Measurements from ENCODE around the gene CLEC1A.

CLEC1A gene

GRCh38 chr12:10132850-10133370 lies 34.1 kb upstream of the CLEC1A start:
- H3K4me3 ChIP-seq (ENCODE audit: control insufficient read depth, low read depth, low read length): no peak overlapping the region
- no peak for DNase-seq (ENCODE audit: low read depth)
- TF ChIP-seq CTCF (conservative IDR thresholded peaks at IDR 0.05; ENCODE audit: control insufficient read depth, insufficient read depth, low read depth, low read length): no peak

DNA sequence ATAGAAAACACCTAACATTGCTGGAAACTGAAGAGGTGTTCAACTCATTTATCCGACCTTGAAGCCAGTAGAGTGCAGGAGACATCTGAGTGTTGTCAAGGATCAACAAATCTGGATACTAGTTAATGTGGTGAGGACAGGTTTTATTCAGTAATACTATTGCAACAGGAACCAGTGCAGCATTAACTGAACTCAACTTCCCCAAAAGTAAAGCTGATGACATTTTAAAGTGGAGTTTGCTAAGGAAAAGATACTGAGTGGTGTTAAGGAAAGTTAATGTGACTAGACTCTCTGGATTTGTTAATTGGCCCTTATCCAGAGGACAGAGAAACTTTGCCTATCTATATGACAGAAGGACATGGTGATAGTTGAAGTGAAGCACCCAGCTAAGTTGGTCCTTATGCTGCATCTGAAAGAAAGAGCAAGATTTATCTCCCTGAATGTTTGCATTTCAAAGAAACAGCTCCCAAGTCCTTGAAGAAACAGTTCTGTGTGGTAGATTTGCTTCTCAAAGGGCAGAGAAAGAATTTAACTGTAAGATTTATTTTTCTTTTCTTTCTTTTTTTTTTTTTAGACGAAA lies 32.4 kb upstream of the CLEC1A start:
- TF ChIP-seq CTCF (conservative IDR thresholded peaks at IDR 0.05; ENCODE audit: control insufficient read depth, insufficient read depth, low read depth, low read length): no peak
- DNase-seq (ENCODE audit: low read depth): no peak
- H3K4me3 ChIP-seq (ENCODE audit: control insufficient read depth, low read depth, low read length): no peak overlapping the region

DNA sequence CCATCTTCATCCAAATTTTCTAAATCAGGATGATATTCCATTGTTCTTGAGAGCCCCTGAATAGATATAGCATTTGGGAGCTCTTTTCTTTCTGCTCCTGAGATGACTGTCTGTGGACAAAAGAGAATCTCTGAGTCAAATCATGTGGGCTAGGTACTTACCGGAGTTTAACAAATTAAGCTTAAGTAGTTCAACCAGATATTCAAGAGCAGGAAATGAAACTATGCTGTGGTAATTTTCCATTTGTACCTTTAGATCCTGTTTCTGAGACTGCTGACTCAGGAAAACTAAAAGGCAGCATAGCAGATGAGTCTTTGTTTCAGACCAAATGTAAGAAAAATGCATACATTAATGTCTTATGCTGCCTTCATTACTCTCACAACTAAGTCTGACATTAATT lies 31.3 kb upstream of the CLEC1A start, which contains the start of gene CLEC7A:
CLEC7A (minus strand) TSS at position 158 of the 400 bp plus-strand sequence; CDS start at position 41, 117 bp downstream.
- no peak within 1 kb of the TSS for H3K4me3 ChIP-seq (ENCODE audit: control insufficient read depth, low read depth, low read length)
- no peak for TF ChIP-seq CTCF (conservative IDR thresholded peaks at IDR 0.05; ENCODE audit: control insufficient read depth, insufficient read depth, low read depth, low read length)
- no peak for DNase-seq (ENCODE audit: low read depth)

DNA sequence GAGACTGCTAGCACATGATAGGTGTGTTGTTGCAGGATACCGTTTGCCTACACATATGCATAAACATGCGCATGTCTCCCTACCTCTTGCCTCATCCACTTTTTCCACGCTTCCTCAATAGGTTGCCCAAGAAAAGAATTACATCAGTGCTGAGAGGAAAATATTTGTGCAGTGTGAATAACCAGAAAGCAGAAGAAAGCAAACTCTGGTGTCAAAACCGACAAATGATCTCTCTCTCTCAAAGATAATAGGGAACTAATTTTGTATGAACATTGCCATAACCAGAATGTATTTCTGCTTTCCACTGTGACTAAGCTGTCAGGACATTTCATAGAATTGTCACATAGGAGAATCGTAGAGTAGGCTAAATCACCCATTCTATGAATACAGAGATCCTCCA lies 29.9 kb upstream of the CLEC1A start:
- no peak overlapping the region for H3K4me3 ChIP-seq (ENCODE audit: control insufficient read depth, low read depth, low read length)
- TF ChIP-seq CTCF (conservative IDR thresholded peaks at IDR 0.05; ENCODE audit: control insufficient read depth, insufficient read depth, low read depth, low read length): no peak
- no peak for DNase-seq (ENCODE audit: low read depth)

- no peak for TF ChIP-seq CTCF (conservative IDR thresholded peaks at IDR 0.05; ENCODE audit: control insufficient read depth, insufficient read depth, low read depth, low read length)
- no peak overlapping the region for H3K4me3 ChIP-seq (ENCODE audit: control insufficient read depth, low read depth, low read length)
- DNase-seq (ENCODE audit: low read depth): no peak
These were observed 27.6 kb upstream of the CLEC1A start for GRCh38 chr12:10126413-10126812.

DNA sequence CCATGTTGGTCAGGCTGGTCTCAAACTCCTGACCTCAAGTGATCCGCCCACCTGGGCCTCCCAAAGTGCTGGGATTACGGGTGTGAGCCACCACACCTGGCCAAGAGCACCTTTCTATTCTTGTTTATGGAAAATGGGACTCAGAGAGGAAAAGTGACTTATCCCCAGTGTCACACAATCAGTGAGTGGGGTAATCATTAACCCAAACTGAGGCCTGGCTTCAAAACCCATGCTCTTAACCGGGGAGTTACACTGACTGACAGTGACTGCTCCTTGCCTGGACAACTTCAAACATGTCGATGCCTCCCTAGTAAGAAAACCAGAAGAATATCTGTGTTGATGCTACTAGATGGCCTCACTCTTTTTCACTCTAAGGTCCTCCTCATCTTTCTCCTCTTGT lies 23.9 kb upstream of the CLEC1A start:
- no peak overlapping the region for H3K4me3 ChIP-seq (ENCODE audit: control insufficient read depth, low read depth, low read length)
- TF ChIP-seq CTCF (conservative IDR thresholded peaks at IDR 0.05; ENCODE audit: control insufficient read depth, insufficient read depth, low read depth, low read length): no peak
- no peak for DNase-seq (ENCODE audit: low read depth)
